Psoas muscle (tissue), 8 donors: ENCODE results near the gene OR5P2. TPM values are rescaled to one million over a fixed set of nuclear protein-coding genes. Genes with fewer than 3 reads are reported as not detected.

ENCODE experiments used
- ATAC-seq, 4 donors: fragments of 200-7000 bp; cut with Tn5 transposase; one replicate each; pipeline ENCODE4 v1.9.1; 2020; ENCODE audit warnings: moderate library complexity in 3 of 4, mild to moderate bottlenecking in 2 of 4
- DNase-seq, 2 donors: peaks; one replicate each; pipeline ENCODE4 v3.0.0-alpha.2; 2020
- H3K27ac ChIP-seq: fragments of 200-600 bp; one replicate; pipeline ENCODE4 v1.8.0; 2022
- H3K27me3 ChIP-seq, 3 donors: fragments of 200-600 bp in 1 of 3; one replicate each; pipeline versions ENCODE4 v1.6.1 to v1.8.0; 2013 to 2022; ENCODE audit warnings: low read length in 2 of 3, mild to moderate bottlenecking in 2 of 3, moderate library complexity in 1 of 3; ENCODE audit not compliant: insufficient read depth in 3 of 3
- H3K36me3 ChIP-seq, 2 donors: fragments of 200-600 bp in 1 of 2; one replicate each; pipeline versions ENCODE4 v1.6.1 to v1.8.0; 2013 to 2022; ENCODE audit warnings: low read depth in 1 of 2, mild to moderate bottlenecking in 1 of 2, moderate library complexity in 1 of 2; ENCODE audit not compliant: insufficient read depth in 1 of 2
- H3K4me1 ChIP-seq: fragments of 200-600 bp; one replicate; pipeline ENCODE4 v1.8.0; 2022
- H3K4me3 ChIP-seq: fragments of 200-600 bp; one replicate; pipeline ENCODE4 v1.8.0; 2022; ENCODE audit warnings: mild to moderate bottlenecking
- H3K9me3 ChIP-seq: fragments of 200-600 bp; one replicate; pipeline ENCODE4 v1.8.0; 2022
- CTCF ChIP-seq: fragments of 200-600 bp; IDR thresholded peaks from one replicate; pipeline ENCODE4 v1.8.0; 2022; ENCODE audit warnings: antibody characterized with exemption
- WGBS, 3 donors: extraction: QIAGEN DNeasy Blood & Tissue Kit; methylation state at CpG; one replicate each; pipeline versions ENCODE4 v1.1.6 to v1.1.7; 2013; 5-methylcytosine and 5-hydroxymethylcytosine counted together
- intact Hi-C, 2 donors: fragments of 100-400 bp; cut with DNase I; formaldehyde crosslinking; loops; one replicate each; pipeline versions ENCODE4 v1.11.0 to v1.14.2; 2022
- long read RNA-seq, 2 donors: library from polyadenylated mRNA; unstranded; transcript quantifications; one replicate each; pipeline ENCODE4 v2.0.0, GENCODE V29; 2021
- polyA plus RNA-seq, 3 donors: library from polyadenylated mRNA; stranded (reverse); fragments of 200-250 nt; gene quantifications; one replicate each; pipeline ENCODE4 v1.2.3, GENCODE V29; 2013
- total RNA-seq, 4 donors: library from RNA; stranded (reverse); fragmentation: NEBNext Ultra II Directional in 2 of 4; extraction: Animal tissue kit (Norgen Biotek cat#: 25700) in 2 of 4; gene quantifications; one replicate each; pipeline versions ENCODE4 v1.2.1 to v1.2.4, GENCODE V29; 2021 to 2023
- donor health status: healthy with polysubstance abuse.
- donor health status: DM: no; HTN: no; CAD: no; lungs with moderate emphysema.
- donor health status: Bipolar disorder and iron deficiency.
- donor health status: healthy.
- donor health status: DM: yes; HTN: yes; CAD: no.
- donor health status: DM: no; HTN: no; CAD: no.
- donor health status: DM: no; HTN: no; CAD: no.
- donor health status: DM: yes; HTN: yes; CAD: no.

OR5P2 gene, protein sequence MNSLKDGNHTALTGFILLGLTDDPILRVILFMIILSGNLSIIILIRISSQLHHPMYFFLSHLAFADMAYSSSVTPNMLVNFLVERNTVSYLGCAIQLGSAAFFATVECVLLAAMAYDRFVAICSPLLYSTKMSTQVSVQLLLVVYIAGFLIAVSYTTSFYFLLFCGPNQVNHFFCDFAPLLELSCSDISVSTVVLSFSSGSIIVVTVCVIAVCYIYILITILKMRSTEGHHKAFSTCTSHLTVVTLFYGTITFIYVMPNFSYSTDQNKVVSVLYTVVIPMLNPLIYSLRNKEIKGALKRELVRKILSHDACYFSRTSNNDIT
- total RNA-seq: not detected
- polyA plus RNA-seq: not detected
- long read RNA-seq, donor 1: 0 reads
- long read RNA-seq, donor 2: 0 reads

GRCh38 chr11:7796842-7797241, at the start of gene OR5P2:
Gene OR5P2, minus strand, starts transcription at chr11:7796942. Its CDS starts 0 bp downstream, at chr11:7796942.
- H3K27me3 ChIP-seq: no peaks in the 10 kb centered on the region
- H3K27ac ChIP-seq: no peak within 1 kb of the TSS
- DNase-seq: no peak
- no peak within 1 kb of the TSS for H3K4me3 ChIP-seq
- no peaks in the 10 kb centered on the region for H3K4me1 ChIP-seq
- H3K9me3 ChIP-seq: peaks cover 3% of the 10 kb centered on the region
- ATAC-seq: no peak
- WGBS, 3 donors: 85 to 94% (median 89%) methylated on average over 5 of the region's 5 CpGs
- H3K36me3 ChIP-seq: no peaks in the 10 kb centered on the region
- intact Hi-C loops: no loop called here
- TF ChIP-seq CTCF: no peak

DNA sequence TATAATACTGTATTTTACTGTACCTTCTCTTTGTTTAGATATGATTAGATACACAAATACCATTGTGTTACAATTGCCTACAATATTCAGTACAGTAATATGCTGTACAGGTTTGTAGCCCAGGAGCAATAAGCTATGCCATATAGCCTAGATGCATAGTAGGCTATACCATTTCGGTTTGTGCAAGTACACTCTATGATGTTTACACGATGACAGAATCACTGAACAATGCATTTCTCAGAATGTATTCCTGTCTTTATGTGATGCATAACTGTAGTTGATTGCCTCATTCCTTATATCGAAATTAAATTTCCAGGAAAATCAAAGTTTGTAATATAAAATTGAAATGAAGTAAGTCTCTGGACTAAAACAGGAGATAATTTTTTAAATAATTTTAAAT, 49.3 kb upstream of the OR5P2 start:
- Histone ChIP-seq H3K27me3 (no peaks in the 10 kb centered on the region), H3K4me3 (no peak overlapping the region), H3K27ac (no peak overlapping the region), H3K9me3 (no peaks in the 10 kb centered on the region), H3K4me1 (no peaks in the 10 kb centered on the region), H3K36me3 (no peaks in the 10 kb centered on the region)
- intact Hi-C loops: no loop called here
- no peak for ATAC-seq
- DNase-seq: no peak
- WGBS, 3 donors: 80 to 91% (median 85%) methylated on average over 3 of the region's 3 CpGs
- TF ChIP-seq CTCF: no peak

DNA sequence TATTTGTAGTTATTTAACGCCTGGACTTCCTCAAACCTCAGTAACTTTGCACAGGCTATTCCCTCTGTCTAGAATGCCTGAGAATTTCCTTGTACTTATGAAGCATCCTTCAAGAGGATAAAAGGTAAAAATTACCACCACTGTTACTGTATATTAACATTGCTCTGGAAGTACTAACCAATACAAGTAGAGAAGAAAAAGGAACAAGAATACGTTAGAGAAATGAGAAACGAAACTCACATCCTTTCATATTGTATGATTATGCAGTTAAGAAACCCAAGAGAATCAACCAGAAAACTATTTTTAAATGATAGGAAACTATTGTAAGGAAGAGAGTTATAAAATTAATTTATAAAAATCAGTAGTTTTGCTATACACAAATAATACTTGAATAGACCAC, 48.2 kb upstream of the OR5P2 start:
- H3K27ac ChIP-seq: no peak overlapping the region
- no peaks in the 10 kb centered on the region for H3K9me3 ChIP-seq
- no peaks in the 10 kb centered on the region for H3K27me3 ChIP-seq
- H3K4me1 ChIP-seq: no peaks in the 10 kb centered on the region
- H3K36me3 ChIP-seq: no peaks in the 10 kb centered on the region
- no peak for ATAC-seq
- H3K4me3 ChIP-seq: no peak overlapping the region
- TF ChIP-seq CTCF: no peak
- intact Hi-C loops: no loop called here
- no peak for DNase-seq
- 48 to 54% (median 53%) methylated on average over 3 of the region's 3 CpGs for WGBS, 3 donors

DNA sequence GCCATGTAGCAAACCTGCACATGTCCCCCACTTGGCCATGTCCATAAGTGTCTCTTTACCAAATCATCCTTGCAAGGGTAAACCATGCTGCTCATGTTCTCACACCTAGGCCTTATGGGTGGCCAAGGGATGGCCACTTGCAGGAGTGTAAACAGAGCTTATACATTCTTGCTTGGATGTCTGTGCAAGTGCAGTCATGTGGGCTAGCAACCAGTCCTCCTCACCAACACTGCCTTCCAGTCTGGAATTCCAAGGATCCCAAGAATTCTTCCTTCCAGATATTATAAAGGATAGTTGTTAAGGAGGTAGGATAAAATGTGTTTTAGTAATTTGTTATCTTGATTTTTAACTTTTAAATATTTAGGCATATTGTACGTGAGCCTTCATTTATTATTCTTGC, 47.8 kb upstream of the OR5P2 start:
- DNase-seq: no peak
- H3K27me3 ChIP-seq: no peaks in the 10 kb centered on the region
- 0 to 74% (median 48%) methylated on average over 1 of the region's 1 CpG for WGBS, 3 donors

More for the DNA sequence above, 47.8 kb upstream of the OR5P2 start:
- no peak for TF ChIP-seq CTCF
- H3K4me3 ChIP-seq: no peak overlapping the region
- intact Hi-C loops: no loop called here
- no peak for ATAC-seq
- H3K36me3 ChIP-seq: no peaks in the 10 kb centered on the region
- no peaks in the 10 kb centered on the region for H3K4me1 ChIP-seq
- H3K9me3 ChIP-seq: no peaks in the 10 kb centered on the region
- H3K27ac ChIP-seq: no peak overlapping the region
